Left ventricle myocardium superior (tissue), 1 donor: ENCODE measurements around the gene BABAM2. TPM values are rescaled to one million over a fixed set of nuclear protein-coding genes. Genes with fewer than 3 reads are reported as not detected.
A peak's percentile ranks its signal among the peaks of the same experiment; 100 is the strongest.
"Not testable (repeated sequence)": the region's sequence is repeated elsewhere in the genome, so short reads cannot be mapped to it uniquely, and the experiment has no call there.

Experiments used
- ATAC-seq: fragments of 200-7000 bp; cut with Tn5 transposase; one replicate; pipeline ENCODE4 v1.9.1; 2020; ENCODE audit warnings: mild to moderate bottlenecking, moderate library complexity
- DNase-seq: peaks from one replicate; pipeline ENCODE4 v3.0.0-alpha.2; 2020
- intact Hi-C: fragments of 100-400 bp; cut with micrococcal nuclease; formaldehyde crosslinking; loops from one replicate; pipeline ENCODE4 v1.11.0; 2022
- total RNA-seq: library from RNA; stranded (reverse); fragmentation: NEBNext Ultra II Directional; extraction: Animal tissue kit (Norgen Biotek cat#: 25700); gene quantifications from one replicate; pipeline ENCODE4 v1.2.1, GENCODE V29; 2021
- donor health status: DM: no; HTN: yes; CAD: no; lungs with severe emphysema.

The BABAM2 gene
- total RNA-seq, 1 donor from 2014 or later = 56.8 TPM

DNA sequence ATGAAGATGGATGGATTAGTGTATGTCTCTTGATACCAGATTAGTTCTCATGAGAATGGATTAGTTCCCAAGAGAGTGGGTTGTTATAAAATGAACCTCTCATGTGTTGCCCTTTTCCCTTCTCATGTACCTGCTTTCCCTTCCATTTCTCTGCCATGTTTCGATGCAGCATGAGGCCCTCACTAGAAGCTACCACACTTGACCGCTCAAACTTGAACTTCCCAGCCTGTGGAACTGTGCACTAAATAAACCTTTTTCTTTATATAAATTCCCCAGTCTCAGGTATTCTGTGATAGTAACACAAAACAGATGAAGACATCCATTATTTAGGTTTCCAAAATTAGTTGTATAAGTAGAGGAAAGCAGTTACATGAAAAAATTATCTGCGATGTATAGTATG, 73.5 kb downstream of the BABAM2 start:
- DNase-seq = no peak

DNA sequence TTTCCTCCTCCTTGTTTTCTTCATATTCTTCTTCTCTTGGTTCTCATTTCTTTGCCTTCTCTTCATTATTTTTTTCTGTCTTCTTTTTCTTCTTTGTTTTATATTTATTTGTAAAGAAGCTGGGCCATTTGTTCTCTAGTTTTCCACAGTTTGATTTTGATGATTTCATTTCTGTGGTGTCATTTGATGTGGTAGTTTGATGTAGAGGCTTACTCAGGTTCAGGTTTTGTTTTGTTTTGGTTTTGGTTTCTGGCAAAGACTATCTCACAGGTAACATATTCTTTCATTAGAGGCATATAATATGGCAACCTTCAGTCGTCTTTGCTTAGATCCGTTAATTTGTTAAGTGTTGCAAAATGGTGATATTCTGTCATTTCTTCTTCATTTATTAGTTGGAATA, 75.3 kb downstream of the BABAM2 start:
- no peak for ATAC-seq
- DNase-seq = no peak
- intact Hi-C loops = no loop called here

More for the DNA sequence above, 73.5 kb downstream of the BABAM2 start:
- no peak for ATAC-seq
- intact Hi-C loops = no loop called here

DNA sequence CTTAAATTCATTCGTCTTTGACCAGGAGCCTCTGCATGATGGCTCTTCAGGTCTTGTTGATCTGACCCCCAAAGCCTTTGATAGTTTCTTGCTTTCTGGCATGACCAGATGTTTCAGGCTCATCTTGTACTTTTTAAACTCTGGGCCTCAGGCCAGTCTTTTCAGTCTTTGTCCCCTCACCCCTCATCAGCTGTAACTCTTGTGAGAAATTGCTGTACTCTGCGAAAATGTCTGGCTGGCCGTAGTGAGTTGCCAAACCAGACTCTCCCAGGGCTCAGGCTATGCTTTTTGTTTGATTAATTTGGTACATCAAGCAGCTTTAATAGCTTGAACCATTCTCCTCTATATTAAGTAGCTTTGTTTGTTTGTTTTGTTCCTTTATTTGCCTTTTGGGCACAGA, 75.9 kb downstream of the BABAM2 start:
- ATAC-seq (peak; percentile 86), DNase-seq (no peak)
- intact Hi-C loops = no loop called here

DNA sequence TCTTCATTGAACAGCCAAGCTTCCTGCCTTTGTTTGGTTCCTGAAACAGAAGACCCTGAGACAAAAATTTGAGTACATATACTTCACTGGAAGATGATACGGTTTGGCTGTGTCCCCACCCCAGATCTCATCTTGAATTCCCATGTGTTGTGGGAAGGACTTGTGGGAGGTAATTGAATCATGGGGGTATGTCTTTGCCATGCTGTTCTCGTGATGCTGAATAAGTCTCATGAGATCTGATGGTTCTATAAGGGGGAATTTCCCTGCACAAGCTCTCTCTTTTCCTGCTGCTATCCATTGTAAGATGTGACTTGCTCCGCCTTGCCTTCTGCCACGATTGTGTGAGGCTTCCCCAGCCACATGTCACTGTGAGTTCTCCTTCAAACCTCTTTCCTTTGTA, 76.5 kb downstream of the BABAM2 start:
- DNase-seq (no peak), ATAC-seq (no peak)
- intact Hi-C loops = no loop called here

DNA sequence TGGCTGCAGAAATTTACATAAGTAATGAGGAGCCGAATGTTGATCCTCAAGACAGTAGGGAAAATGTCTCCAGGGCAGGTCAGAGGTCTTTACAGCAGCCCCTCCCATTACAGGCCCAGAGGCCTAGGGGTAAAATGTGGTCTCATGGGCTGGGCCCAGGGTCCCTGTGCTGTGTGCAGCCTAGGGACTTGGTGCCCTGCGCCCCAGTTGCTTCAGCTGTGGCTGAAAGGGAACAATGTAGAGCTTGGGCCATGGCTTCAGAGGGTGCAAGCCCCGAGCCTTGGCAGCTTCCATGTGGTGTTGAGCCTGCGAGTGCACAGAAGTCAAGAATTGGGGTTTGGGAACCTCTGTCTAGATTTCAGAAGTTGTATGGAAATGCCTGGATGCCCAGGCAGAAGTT, 77.5 kb downstream of the BABAM2 start:
- DNase-seq, intact Hi-C loops, ATAC-seq: not testable (repeated sequence)

DNA sequence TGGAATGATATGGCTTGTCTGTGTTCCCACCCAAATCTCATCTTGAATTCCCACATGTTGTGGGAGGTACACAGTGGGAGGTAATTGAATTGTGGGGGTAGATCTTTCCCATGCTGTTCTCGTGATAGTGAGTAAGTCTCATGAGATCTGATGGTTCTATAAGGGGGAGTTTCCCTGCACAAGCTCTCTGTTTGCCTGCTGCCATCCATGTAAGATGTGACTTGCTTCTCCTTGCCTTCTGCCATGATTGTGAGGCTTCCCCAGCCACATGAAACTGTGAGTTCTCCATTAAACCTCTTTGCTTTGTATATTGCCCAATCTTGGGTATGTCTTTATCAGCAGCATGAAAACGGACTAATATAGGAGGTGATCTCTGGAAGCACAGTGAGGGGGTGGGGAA, 78.4 kb downstream of the BABAM2 start:
- intact Hi-C loops, DNase-seq, ATAC-seq: not testable (repeated sequence)

DNA sequence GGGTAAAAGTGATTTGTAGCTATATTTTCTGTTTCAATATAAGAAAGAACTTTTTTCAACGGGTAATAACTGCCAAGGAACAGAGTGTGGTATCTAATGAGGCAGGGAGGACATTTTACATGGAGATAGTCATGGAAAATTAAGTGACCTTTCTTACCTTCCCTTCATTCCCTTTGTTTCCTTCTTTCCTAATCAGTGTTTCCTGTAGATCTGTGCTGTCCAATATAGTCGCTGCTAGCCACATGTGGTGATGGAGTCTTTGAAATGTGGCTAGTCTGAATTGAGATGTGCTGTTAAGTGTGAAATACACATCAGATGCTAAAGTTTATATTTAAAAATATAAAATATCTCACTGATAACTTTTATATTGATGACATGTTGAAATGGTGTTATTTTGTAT, 81.8 kb downstream of the BABAM2 start:
- intact Hi-C loops = no loop called here
- ATAC-seq = no peak

DNA sequence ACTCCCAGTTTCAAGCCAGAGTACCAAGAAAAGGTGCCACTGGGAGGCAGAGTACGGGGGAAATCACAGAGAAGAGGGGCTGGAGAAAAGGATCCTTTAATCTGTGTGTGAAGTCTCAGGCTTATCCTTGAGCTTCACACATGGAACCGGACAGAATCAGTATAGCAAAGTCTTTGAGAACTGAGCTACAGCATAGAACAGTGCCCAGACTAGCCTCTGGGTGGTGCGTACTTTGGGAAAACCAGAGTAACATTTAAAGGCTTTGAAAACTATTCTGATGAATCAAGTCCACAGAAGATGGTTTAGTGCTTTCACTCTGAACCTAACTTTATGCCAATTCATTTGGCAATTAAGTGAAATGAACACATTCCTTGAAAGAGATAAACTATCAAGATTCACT, 83.1 kb downstream of the BABAM2 start:
- DNase-seq (no peak), ATAC-seq (no peak)
- intact Hi-C loops = no loop called here

More for the DNA sequence above, 81.8 kb downstream of the BABAM2 start:
- DNase-seq = no peak

DNA sequence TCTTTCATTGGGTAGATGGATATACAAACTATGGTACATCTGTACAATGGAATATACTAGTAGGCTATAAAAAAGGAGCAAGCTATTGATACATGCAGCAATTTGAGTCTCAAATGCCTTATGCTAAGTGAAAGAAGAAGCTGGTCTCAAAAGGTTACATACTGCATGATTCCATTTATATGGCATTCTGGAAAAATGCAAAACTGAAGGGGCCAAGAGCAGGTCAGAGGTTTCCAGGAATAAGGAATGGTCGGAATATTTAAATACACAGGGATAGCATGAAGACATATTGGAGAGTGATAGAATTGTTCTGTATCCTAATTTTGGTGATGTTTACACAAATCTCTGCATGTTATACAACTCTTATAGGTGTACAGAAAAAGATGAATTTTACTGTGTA, 85.8 kb downstream of the BABAM2 start:
- intact Hi-C loops = no loop called here
- DNase-seq = no peak
- no peak for ATAC-seq

DNA sequence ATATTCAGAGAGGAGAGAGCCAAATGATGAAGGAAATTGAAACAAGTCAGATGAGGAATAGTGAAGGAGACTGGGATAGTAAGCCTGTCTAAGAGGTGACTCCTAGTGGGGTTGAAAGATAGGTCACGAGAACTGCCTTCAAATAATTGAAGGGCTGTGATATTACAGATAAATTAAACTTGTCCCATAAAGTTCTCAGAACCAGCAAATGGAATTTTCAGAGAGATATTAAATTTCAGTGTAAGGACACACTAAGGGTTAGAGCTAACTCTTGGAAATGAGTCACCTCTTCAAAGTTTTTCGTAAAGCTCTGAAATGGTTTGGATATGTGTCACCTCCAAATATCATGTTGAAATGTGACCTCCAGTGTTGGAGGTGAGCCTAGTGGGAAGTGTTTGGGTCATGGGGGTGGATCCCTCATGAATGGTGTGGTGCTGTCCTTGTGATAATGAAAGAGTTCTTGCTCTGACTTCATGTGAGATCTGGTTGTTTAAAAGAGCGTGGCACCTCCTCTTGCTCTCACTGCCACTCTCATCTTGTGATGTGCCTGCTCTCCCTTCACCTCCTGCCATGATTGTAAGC, 87.3 kb downstream of the BABAM2 start:
- ATAC-seq (peak; percentile 36), DNase-seq (no peak)
- intact Hi-C loops = no loop called here

DNA sequence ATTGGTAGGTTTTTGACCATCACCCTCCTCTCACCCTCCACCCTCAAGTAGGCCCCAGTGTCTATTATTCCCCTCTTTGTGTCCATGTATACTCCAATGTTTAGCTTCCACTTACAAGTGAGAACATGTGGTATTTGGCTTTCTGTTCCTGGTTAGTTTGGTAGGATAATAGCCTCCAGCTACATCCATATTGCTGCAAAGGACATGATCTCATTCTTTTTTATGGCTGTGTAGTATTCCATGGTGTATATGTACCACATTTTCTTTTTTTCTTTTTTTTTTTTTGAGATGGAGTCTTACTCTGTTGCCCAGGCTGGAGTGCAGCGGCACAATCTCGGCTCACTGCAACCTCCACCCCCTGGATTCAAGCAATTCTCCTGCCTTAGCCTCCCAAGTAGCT, 88.2 kb downstream of the BABAM2 start:
- intact Hi-C loops, ATAC-seq, DNase-seq: not testable (repeated sequence)

DNA sequence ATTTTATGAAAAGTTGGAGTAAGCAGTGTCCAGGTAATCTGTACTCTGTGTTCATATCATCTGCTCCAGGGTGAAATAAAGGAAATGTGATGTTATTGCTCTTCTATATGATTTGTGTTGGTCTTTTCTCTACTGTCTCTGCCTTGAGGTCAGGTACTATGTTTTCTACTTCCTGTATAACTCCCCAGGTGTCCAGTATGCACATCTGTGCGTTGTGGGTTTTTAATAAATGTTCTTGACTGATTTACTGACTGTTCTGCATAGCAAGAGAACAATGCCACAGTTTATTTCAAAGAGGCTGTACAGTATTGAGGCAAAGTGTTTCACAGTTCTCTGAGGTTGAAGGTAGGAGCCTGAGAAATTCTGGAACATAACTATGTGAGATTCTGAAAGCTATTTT, 89.7 kb downstream of the BABAM2 start:
- DNase-seq = no peak
- intact Hi-C loops = no loop called here
- no peak for ATAC-seq

DNA sequence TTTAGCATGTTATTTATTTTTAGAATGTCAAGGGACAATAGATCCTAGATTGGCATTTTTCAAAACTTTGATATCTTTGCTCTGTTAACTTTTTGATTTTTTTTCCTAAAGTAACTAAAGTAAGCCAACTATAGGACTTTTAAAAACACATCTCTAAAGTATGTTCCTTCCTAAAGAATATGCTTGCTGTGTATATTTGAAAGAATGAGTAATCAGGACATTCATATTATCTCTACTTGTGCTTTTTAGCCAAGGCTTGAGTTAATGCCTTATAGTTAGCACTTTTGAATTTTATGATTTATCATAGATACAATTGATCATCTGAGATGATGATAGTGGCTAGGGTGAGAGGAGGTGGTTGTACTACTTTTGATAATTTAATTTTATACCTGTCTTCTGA, 93.6 kb downstream of the BABAM2 start:
- DNase-seq (no peak), ATAC-seq (no peak)
- intact Hi-C loops = no loop called here

DNA sequence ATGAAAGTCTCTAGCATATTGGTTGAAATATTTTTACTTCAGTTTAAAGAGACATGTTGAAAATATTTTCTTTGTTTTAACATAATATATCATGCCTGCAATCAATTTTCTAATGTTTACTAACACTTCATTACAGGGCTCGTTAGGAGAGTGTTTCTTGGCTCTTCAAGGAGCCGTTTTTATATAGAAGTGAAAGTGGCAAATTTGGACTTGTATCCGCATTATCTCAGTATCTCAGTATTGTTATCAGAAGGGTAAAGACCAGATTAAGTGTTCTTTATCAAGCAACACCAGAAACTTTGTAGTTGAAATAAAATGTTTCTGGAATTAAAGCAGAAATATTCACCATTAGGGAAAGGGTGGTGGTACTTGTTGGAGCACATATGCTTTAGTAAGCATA, 97.8 kb downstream of the BABAM2 start:
- no peak for ATAC-seq
- intact Hi-C loops = no loop called here
- DNase-seq = no peak

DNA sequence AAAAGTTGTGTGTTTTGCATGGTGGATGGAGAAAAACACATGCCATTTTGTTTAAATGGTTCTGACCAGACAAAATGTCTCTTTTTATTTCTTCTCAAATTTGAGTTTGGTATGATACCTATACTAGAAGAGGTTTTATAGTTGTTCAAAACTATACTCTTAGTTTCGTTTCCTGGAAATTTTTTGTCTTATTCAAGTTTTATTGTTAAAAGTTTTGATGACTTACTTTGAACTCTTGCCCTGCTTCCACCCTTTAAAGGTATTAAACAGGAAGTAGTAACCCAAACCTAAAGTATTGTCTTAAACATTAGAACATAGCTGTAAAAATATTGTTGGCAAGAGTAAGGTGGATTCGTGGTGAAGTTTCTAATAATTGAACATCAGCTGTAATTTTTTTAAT, 98.2 kb downstream of the BABAM2 start:
- no peak for DNase-seq
- no peak for ATAC-seq
- intact Hi-C loops = no loop called here

DNA sequence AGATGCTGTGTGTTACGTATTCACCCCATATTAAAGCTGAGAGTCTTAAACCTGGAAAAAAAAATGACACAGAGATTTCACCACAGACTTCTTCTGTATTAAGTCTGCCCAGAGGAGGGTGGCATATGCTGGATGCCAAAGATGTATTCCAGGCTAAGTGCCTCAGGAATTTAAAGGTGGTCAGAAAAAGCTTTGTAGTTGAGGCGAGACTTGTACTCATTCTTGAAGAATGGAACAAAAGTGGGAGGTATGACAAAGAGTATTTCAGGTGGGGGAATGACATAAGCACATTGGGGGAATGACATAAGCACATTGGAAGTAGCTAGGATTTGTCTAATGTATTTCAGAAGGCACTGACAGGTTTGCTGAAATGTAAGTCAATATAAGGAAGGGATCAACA, 98.6 kb downstream of the BABAM2 start:
- intact Hi-C loops = no loop called here
- ATAC-seq = no peak
- DNase-seq = no peak

DNA sequence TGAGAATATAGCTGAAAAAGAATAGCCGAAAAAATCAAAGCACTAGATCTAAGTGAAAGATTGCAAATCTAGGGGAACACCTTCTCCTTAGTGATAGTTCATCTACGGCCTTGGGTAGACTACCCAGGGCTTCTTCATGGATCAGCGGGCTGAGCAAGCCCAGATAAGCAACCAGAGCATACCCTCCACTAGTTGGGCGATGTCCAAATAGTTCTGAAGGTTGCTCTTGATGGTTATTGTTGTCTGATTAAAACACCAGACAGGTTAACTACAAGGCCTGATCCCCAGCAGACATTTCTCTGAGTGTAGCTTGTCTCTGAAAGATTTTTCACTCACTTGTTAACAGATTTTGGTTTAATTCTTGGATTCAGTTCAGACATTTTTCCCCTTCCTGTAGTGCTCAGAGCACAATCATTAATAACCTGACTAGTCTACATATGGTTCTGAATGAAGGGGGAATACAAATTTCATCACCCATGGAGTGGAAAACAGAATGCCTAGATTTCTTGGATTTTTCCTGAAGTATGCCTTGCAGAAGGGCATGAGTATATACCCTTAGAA, 99.6 kb downstream of the BABAM2 start:
- ATAC-seq (no peak), DNase-seq (no peak)
- intact Hi-C loops = no loop called here

DNA sequence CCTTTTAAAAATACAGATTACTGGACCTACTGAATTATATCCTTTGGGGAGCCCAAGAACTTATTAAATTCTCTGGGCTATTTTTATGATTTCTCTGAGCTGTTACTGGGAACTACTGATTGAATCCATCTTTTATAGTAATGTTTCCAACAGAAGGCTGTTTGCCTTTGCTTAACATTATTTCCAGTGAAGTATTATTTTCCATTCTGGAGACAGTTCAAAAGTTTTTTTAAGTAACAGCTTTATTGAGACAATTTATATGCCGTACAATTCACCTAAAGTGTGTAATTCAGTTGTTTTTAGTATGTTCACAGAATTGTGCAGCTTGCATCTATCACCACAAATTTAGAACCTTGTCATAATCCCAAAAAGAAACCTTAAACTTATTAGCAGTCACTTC, 100.6 kb downstream of the BABAM2 start:
- ATAC-seq (no peak), DNase-seq (no peak)
- intact Hi-C loops = no loop called here

DNA sequence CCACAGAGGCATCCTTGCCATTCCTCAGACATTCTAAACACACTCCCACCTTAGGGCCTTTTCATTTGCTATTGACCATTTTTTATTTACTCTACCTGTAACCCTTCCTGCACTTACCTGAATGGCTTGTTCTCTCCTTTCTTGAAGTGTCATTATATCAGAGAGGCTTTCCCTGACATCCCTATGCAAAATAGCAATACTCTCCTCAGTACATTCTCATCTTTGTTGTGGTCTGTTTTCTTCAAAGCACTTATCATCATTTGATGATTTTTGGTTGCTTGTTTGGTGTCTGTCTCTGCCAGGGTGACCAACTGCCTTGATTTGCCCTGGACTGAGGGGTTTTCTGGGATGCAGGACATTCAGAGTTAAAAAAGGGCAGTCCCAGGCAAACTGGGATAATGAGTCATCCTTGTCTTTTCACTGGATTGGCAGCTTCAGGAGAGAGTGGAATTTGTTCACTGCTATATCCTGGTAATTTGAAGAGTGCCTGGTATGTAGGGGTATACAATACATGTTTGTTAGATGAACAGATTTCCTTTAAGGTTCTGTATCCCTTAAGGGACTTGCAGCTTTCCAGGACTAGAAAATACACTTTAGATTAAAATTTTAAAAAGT, 102.4 kb downstream of the BABAM2 start:
- DNase-seq (no peak), ATAC-seq (peak; percentile 57)
- intact Hi-C loops = no loop called here

DNA sequence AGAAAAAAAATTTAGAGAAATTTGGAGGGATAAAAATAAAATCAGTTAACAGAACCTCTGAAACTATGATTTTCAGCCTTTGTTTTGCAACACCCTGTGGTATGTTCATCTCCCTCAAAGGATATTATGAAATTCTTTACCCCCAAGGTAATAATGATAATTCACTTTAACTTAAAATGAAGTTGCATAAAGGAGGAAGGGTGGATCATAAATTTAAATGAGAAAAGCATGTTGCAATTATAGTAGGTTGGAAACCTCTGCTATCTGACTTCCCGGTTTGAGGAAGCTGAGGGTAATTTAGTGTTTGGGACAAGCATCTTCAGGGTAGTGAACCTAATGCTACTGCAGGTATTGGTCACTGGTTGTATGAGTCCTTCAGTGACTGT, 102.9 kb downstream of the BABAM2 start:
- no peak for ATAC-seq
- no peak for DNase-seq
- intact Hi-C loops = no loop called here
